HG02938 (cell line): ENCODE results near the gene BRD1.

ENCODE experiments used
- ATAC-seq: cut with Tn5 transposase; IDR thresholded peaks from one replicate; pipeline ENCODE4 v1.9.1; 2021; ENCODE audit warnings: mild to moderate bottlenecking, moderate library complexity; ENCODE audit not compliant: unreplicated experiment

BRD1 gene

GRCh38 chr22:49827853-49828598 lies at the start of gene BRD1:
BRD1 (minus strand) TSS chr22:49827873; CDS start chr22:49824317, 3,556 bp downstream.
- no peak for ATAC-seq

GRCh38 chr22:49873228-49873940 lies 45.7 kb upstream of the BRD1 start:
- ATAC-seq = no peak

GRCh38 chr22:49872347-49872746 lies 44.7 kb upstream of the BRD1 start:
- no peak for ATAC-seq

GRCh38 chr22:49871482-49871881 lies 43.8 kb upstream of the BRD1 start:
- no peak for ATAC-seq

GRCh38 chr22:49869845-49870712 lies 42.4 kb upstream of the BRD1 start:
- no peak for ATAC-seq

- no peak for ATAC-seq
Observed at GRCh38 chr22:49869086-49869830, 41.6 kb upstream of the BRD1 start.

GRCh38 chr22:49867303-49868265 lies 39.9 kb upstream of the BRD1 start:
- no peak for ATAC-seq

- no peak for ATAC-seq
Observed at GRCh38 chr22:49866646-49867045, 39.0 kb upstream of the BRD1 start.

GRCh38 chr22:49866134-49866533 lies 38.5 kb upstream of the BRD1 start:
- no peak for ATAC-seq

- no peak for ATAC-seq
Observed at GRCh38 chr22:49865156-49865555, 37.5 kb upstream of the BRD1 start.

GRCh38 chr22:49863931-49864330 lies 36.3 kb upstream of the BRD1 start:
- ATAC-seq = no peak

- ATAC-seq = no peak
Observed at GRCh38 chr22:49862496-49862776, 34.8 kb upstream of the BRD1 start.

GRCh38 chr22:49861642-49862495 lies 34.2 kb upstream of the BRD1 start:
- no peak for ATAC-seq

- no peak for ATAC-seq
Observed at GRCh38 chr22:49858827-49859226, 31.2 kb upstream of the BRD1 start.

- ATAC-seq = no peak
Observed at GRCh38 chr22:49856766-49857618, 29.3 kb upstream of the BRD1 start.

GRCh38 chr22:49856343-49856742 lies 28.7 kb upstream of the BRD1 start:
- ATAC-seq = no peak

GRCh38 chr22:49855251-49855911 lies 27.7 kb upstream of the BRD1 start:
- ATAC-seq = no peak
